Activated CD8-positive, alpha-beta memory T cell treated with anti-CD3 and anti-CD28 coated beads, Interleukin-2, amount 10 ng/mL, durations not matched to agents 7 days and 5 days (primary cell): ENCODE results near the gene COL1A1. TPM values are rescaled to one million over a fixed set of nuclear protein-coding genes. Genes with fewer than 3 reads are reported as not detected.

Experiments
- ATAC-seq: fragments of 150-1000 bp; cut with Tn5 transposase; one replicate; pipeline ENCODE4 v1.10.0; 2021; ENCODE audit warnings: moderate library complexity
- CTCF ChIA-PET: fragments of 350-600 bp; sonication (Branson Sonifier 250); formaldehyde crosslinking; loops from one replicate; lab custom pipeline; 2021; ENCODE audit warnings: antibody characterized with exemption; lab: Charles Lee
- DNase-seq: peaks from one replicate; pipeline ENCODE4 v3.0.0-alpha.2; 2020
- H3K27ac Mint-ChIP-seq: one replicate; pipeline ENCODE4 v1.8.0; 2021; ENCODE audit warnings: mild to moderate bottlenecking, mixed read lengths
- H3K27me3 Mint-ChIP-seq: one replicate; pipeline ENCODE4 v1.8.0; 2021; ENCODE audit warnings: mixed read lengths
- H3K36me3 Mint-ChIP-seq: one replicate; pipeline ENCODE4 v1.8.0; 2021; ENCODE audit warnings: mild to moderate bottlenecking, mixed read lengths
- H3K4me1 Mint-ChIP-seq: one replicate; pipeline ENCODE4 v1.8.0; 2021; ENCODE audit warnings: mixed read lengths
- H3K4me3 Mint-ChIP-seq: one replicate; pipeline ENCODE4 v1.8.0; 2021; ENCODE audit warnings: mild to moderate bottlenecking, moderate library complexity, mixed read lengths
- H3K9me3 Mint-ChIP-seq: one replicate; pipeline ENCODE4 v1.8.0; 2022; ENCODE audit warnings: low read depth, mixed read lengths
- total RNA-seq, 2 experiments: library from RNA; stranded (reverse); gene quantifications; one replicate each; pipeline ENCODE4 v1.2.3, GENCODE V29; 2021

The COL1A1 gene
- total RNA-seq, 2 experiments from 2014 or later, result 0.67 to 1.6 TPM

DNA sequence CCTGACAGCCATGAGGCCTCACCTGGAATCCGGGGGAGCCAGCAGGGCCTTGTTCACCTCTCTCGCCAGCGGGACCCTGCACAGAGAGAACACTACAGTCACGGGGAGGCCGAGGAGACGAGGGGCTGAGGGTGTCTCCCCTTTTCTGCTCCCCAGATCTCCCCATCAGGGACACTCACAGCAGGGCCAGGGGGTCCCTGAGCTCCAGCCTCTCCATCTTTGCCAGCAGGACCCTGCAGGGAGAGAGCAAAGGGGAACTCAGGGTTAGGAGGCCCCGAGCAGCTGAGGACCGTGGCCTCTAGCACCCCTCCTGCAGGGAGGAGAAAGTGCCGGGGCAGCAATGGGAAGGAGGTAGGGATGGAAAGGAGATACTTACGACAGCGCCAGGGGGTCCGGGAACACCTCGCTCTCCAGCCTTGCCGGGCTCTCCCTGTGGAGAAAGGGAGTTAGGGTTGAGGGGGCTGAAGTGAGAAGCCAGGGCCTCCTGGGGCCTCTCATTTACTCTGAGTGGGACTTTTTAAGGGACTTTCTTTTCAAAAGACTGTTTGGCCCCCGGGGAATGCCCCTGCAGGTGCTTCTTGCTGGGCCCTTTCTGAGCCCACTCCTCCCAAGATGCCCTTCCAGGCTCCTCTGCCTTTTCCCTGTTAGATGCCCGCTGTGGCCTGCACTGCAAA is 8.7 kb downstream of the COL1A1 start:
- ATAC-seq, result no peak
- Mint-ChIP-seq H3K4me1 (no peaks in the 10 kb centered on the region), H3K4me3 (no peak overlapping the region), H3K36me3 (no peaks in the 10 kb centered on the region), H3K27ac (no peak overlapping the region), H3K27me3 (peaks cover 9% of the 10 kb centered on the region), H3K9me3 (no peaks in the 10 kb centered on the region)
- CTCF ChIA-PET, result no interaction called here
- no peak for DNase-seq

DNA sequence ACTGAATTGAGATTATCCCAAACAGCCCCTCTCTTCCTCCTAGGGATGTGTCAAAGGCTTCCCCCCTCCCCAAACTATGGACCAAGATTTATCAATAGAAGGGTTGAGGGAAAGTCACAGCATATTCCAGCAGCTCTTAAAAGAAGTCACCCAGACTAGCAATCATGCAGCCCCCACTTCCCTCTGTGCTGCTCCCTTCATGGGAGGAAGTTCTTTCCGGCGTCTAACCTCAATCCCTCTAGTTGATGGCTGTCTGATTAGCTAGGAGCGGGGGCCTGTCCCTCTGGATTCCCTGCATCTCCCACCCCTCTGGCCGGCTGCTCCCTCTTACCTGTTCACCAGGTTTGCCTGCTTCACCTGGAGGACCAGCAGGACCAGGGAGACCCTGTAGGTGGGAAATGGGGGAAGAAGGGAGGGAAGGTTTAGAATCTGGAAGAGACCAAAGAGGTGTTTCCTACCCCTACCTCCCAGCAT is 9.2 kb downstream of the COL1A1 start:
- no peak for DNase-seq
- no peak overlapping the region for H3K27ac Mint-ChIP-seq
- peaks cover 4% of the 10 kb centered on the region for H3K27me3 Mint-ChIP-seq
- CTCF ChIA-PET, result interaction anchor here (0.5 to 1.0 kb wide), 2 partner anchors 23 to 294 kb away, joined by 5 read pairs; no protein-coding TSS in a partner anchor
- H3K9me3 Mint-ChIP-seq, result no peaks in the 10 kb centered on the region
- no peak for ATAC-seq
- H3K4me1 Mint-ChIP-seq, result no peaks in the 10 kb centered on the region
- no peak overlapping the region for H3K4me3 Mint-ChIP-seq
- no peaks in the 10 kb centered on the region for H3K36me3 Mint-ChIP-seq

DNA sequence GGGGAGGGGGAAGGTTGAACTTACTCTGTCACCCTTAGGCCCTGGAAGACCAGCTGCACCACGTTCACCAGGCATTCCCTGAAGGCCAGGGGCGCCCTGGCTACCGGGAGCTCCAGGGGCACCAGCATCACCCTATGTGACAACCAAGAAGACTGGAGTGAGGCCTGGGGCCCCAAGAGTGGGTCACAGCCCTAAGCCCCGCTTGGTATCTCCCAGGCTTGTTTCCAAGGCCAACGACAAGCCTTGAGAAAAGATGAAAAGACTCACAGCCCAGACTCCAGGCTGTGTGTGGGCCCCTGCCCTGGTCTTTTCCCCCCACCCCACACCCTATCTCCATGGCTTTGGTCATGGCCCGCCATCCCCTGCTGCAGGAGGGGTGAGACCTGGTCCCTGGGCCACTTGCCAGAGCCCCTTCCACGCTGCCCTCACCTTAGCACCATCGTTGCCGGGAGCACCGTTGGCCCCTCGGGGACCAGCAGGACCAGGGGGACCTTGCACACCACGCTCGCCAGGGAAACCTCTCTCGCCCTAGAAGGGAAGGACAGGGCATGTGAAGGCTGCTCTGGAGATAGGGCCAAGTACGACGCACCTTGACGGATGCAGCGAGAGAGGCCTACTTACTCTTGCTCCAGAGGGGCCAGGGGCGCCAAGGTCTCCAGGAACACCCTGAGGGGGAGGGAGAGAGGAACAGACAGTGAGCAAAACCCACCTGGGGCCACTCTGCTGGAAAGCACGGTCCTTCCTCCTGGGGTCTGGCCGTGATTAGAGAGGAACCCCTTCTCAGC is 9.9 kb downstream of the COL1A1 start:
- Mint-ChIP-seq H3K4me3 (no peak overlapping the region), H3K27me3 (no peaks in the 10 kb centered on the region)

DNA sequence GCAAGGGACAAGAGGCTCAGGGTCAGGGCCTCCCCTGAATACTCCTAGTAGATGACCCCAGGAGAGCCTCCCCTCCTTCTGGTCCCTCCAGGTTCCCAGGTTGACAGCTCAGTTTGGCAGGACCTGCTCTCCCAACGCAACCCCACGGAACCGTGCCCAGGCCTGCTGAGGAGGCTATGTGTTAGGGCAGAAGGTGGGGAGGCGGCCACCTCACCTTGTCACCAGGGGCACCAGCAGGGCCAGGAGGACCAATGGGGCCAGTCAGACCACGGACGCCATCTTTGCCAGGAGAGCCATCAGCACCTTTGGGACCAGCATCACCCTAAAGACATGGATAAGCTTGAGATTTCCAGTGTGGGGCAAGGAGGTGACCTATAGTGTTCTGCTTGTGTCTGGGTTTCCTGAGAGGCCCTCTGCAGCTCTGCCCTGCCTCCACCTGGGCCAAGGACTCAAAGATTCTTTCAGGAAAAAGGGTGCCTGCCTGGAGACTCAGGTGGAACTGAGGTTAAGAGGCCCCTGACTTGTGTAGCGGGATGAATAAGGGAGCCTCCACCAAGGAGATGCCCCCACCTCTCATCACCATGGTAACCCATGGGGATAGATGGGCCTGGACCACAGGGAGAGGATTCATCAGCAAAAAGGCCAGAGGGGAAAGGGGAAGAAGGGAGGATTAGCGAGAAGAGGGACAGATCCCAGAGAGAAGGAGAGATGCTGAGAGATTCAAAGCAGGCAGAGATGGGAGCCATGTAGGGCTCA is 10.7 kb downstream of the COL1A1 start:
- no peaks in the 10 kb centered on the region for H3K36me3 Mint-ChIP-seq
- H3K9me3 Mint-ChIP-seq, result no peaks in the 10 kb centered on the region
- no peak overlapping the region for H3K4me3 Mint-ChIP-seq
- no peaks in the 10 kb centered on the region for H3K4me1 Mint-ChIP-seq
- CTCF ChIA-PET, result interaction anchor here (1.0 to 1.5 kb wide), 5 partner anchors 10 to 97 kb away, joined by 3 to 5 read pairs (median 4); partner anchors contain the start of gene COL1A1
- DNase-seq, result no peak
- H3K27me3 Mint-ChIP-seq, result no peaks in the 10 kb centered on the region
- no peak for ATAC-seq
- H3K27ac Mint-ChIP-seq, result no peak overlapping the region

More for the DNA sequence above, 9.9 kb downstream of the COL1A1 start:
- no peaks in the 10 kb centered on the region for H3K9me3 Mint-ChIP-seq
- no peak for ATAC-seq
- no peaks in the 10 kb centered on the region for H3K4me1 Mint-ChIP-seq
- no peaks in the 10 kb centered on the region for H3K36me3 Mint-ChIP-seq
- CTCF ChIA-PET, result interaction anchor here (0.5 to 1.5 kb wide), 5 partner anchors 9 to 295 kb away, joined by 3 to 5 read pairs (median 5); partner anchors contain the start of gene COL1A1
- DNase-seq, result no peak
- H3K27ac Mint-ChIP-seq, result no peak overlapping the region

DNA sequence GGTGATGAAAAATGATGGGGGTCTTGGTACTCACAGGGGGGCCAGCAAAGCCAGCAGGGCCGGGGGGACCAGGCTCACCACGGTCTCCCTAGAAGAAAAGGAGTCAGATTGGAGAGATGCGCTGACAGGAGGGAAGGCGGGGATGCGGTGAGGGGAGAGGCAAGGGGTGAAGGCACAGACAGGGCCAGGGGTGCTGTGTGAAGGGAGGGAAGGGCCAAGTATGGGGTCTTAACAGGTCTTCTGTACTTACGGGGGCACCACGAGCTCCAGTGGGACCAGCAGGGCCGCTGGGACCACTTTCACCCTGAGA is 11.2 kb downstream of the COL1A1 start:
- DNase-seq (no peak), ATAC-seq (no peak)
- CTCF ChIA-PET, result interaction anchor here (1.0 to 1.5 kb wide), 4 partner anchors 10 to 96 kb away, joined by 3 to 5 read pairs (median 4); partner anchors contain the start of gene COL1A1
- Mint-ChIP-seq H3K4me1 (no peaks in the 10 kb centered on the region), H3K27me3 (no peaks in the 10 kb centered on the region), H3K4me3 (no peak overlapping the region), H3K9me3 (no peaks in the 10 kb centered on the region), H3K27ac (no peak overlapping the region), H3K36me3 (no peaks in the 10 kb centered on the region)

DNA sequence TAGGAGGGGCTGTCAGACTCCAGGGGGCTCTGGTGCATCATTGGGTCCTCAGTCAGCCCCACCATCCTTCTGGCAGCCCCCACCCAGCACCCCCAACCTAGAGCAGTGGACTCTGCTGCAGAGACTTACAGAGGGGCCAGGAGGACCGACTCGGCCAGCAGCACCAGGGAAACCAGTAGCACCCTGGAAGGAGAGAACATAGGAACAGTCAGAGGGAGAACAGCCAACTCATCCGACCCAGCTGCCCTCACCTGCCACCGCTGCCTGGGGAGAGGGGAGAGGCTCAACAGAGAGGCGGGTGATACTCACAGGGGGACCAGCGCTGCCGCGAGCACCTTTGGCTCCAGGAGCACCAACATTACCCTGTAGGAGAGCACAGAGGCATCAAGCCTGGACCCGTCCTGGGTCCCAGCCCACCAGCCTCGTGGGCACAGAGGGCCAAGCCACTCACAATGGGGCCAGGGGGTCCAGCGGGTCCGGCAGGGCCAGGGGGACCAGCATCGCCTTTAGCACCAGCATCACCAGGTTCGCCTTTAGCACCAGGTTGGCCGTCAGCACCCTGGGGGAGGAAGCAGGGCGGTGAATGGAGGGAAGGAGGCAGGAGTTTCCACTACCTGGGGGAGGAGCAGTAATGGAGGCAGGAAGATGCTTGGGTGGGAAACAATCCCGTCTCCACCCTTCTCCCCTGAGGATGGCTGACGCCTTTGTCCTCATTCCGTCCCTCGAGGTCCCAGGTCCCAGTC is 11.7 kb downstream of the COL1A1 start:
- Mint-ChIP-seq H3K36me3 (no peaks in the 10 kb centered on the region), H3K27ac (no peak overlapping the region), H3K4me1 (peaks cover under 1% of the 10 kb centered on the region), H3K9me3 (no peaks in the 10 kb centered on the region), H3K4me3 (no peak overlapping the region), H3K27me3 (no peaks in the 10 kb centered on the region)
- ATAC-seq, result no peak
- no peak for DNase-seq
- CTCF ChIA-PET, result interaction anchor here (1.0 to 1.2 kb wide), 2 partner anchors 20 kb away, joined by 3 read pairs; no protein-coding TSS in a partner anchor

DNA sequence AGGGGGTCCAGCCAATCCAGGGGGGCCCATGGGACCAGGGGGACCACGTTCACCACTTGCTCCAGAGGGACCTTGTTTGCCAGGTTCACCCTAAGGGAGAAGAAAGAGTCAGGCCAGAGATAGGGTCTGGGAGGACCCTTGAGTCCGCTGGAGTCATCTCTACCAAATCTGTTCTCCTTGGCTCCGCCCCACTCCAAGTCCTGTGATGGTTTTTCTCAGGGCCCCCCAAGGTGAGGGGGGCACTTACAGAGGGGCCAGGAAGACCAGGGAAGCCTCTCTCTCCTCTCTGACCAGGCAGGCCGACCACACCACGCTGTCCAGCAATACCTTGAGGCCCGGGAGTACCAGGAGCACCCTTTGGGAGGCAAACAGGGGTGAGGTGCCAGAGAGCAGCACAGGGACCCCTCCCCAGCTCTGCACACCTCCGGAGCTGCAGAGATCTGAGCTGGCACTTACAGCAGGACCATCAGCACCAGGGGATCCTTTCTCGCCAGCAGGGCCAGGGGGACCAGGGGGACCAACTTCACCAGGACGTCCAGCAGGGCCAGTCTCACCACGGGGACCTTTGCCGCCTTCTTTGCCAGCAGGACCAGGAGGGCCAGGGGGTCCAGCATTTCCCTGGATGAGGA is 12.4 kb downstream of the COL1A1 start:
- Mint-ChIP-seq H3K27ac (no peak overlapping the region), H3K4me1 (peaks cover 4% of the 10 kb centered on the region), H3K36me3 (no peaks in the 10 kb centered on the region), H3K4me3 (no peak overlapping the region), H3K9me3 (no peaks in the 10 kb centered on the region), H3K27me3 (no peaks in the 10 kb centered on the region)
- CTCF ChIA-PET, result interaction anchor here (1.0 to 1.1 kb wide), 2 partner anchors 12 to 19 kb away, joined by 3 to 4 read pairs; partner anchors contain the start of gene COL1A1
- ATAC-seq, result no peak
- DNase-seq, result no peak

DNA sequence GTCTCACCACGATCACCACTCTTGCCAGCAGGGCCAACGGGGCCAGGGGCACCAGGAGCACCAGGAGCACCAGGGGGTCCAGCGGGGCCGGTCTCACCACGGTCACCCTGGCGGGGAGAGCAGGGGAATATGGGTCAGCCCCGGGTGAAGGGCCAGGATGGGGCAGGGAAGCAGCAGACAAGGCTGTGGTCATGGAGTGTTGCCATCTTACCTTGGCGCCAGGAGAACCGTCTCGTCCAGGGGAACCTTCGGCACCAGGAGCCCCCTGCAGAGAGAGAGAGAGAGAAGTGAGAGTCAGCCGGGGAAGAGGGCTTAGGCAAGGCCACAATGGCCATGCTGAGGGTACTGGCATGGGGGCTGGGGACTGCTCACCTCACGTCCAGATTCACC is 12.9 kb downstream of the COL1A1 start:
- CTCF ChIA-PET, result interaction anchor here (1.0 to 1.4 kb wide), 6 partner anchors 8 to 50 kb away, joined by 3 to 6 read pairs (median 4); partner anchors contain the start of gene COL1A1
- Mint-ChIP-seq H3K9me3 (no peaks in the 10 kb centered on the region), H3K27ac (no peak overlapping the region), H3K4me1 (peaks cover 9% of the 10 kb centered on the region), H3K36me3 (no peaks in the 10 kb centered on the region), H3K27me3 (no peaks in the 10 kb centered on the region), H3K4me3 (no peak overlapping the region)
- ATAC-seq (no peak), DNase-seq (no peak)

DNA sequence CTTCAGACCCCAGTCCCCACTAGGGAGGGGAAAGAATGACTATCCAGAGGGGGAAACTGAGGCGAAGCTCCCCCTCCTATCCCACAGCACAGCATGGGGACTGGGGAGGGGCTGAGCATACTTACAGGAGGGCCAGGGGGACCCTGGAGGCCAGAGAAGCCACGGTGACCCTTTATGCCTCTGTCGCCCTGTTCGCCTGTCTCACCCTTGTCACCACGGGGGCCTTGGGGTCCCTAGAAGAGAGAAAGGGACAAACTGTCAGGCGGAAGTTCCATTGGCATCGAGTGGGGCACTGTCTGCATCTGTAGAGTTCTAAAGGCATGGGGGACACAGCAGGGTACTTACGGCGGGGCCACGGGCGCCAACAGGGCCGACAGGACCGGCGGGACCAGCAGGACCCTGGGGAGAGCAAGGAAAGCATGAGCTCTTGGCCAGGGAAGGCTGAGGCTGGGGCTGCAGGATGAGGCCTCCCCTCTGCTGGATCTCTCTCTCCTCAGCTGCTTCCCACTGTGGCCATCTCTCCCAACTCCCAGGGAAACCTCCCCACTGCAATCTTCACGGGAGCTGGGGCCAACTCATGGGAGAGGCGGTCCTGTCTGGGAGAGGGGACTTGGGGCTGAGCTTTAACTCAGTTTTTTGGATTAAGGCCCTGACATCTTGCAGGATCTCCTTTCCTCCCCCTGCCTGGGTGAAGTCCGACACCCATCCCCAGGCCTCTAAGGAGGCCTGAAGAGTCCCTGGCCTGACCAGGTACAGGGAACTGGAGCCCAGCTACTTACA is 13.5 kb downstream of the COL1A1 start:
- CTCF ChIA-PET, result interaction anchor here (1.0 to 1.4 kb wide), 5 partner anchors 8 to 49 kb away, joined by 3 to 6 read pairs (median 4); partner anchors contain the start of gene COL1A1
- no peak for ATAC-seq

DNA sequence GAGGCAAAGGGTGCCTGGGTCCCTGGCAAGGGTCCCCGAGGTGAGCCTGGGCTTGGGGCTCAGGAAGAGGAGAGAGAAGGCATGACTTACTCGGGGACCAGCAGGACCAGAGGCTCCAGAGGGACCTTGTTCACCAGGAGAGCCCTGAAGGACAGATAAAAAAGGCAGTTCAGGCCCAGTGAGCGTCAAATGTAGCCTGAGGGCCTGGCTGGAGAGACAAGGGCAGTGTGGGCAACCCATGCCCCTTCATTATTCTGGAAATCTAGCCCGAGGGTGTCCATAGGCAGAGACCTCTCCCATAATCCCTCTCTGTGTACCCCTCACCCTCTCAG is 14.1 kb downstream of the COL1A1 start:
- Mint-ChIP-seq H3K27ac (no peak overlapping the region), H3K36me3 (no peaks in the 10 kb centered on the region), H3K9me3 (no peaks in the 10 kb centered on the region), H3K27me3 (no peaks in the 10 kb centered on the region), H3K4me3 (no peak overlapping the region), H3K4me1 (peaks cover 17% of the 10 kb centered on the region)
- ATAC-seq (no peak), DNase-seq (no peak)
- CTCF ChIA-PET, result interaction anchor here (1.0 to 1.4 kb wide), 4 partner anchors 9 to 48 kb away, joined by 3 to 6 read pairs (median 4); no protein-coding TSS in a partner anchor

More for the DNA sequence above, 13.5 kb downstream of the COL1A1 start:
- H3K9me3 Mint-ChIP-seq, result no peaks in the 10 kb centered on the region
- no peak for DNase-seq
- H3K4me3 Mint-ChIP-seq, result no peak overlapping the region
- H3K27ac Mint-ChIP-seq, result no peak overlapping the region
- H3K36me3 Mint-ChIP-seq, result no peaks in the 10 kb centered on the region
- H3K27me3 Mint-ChIP-seq, result no peaks in the 10 kb centered on the region
- H3K4me1 Mint-ChIP-seq, result peaks cover 14% of the 10 kb centered on the region

DNA sequence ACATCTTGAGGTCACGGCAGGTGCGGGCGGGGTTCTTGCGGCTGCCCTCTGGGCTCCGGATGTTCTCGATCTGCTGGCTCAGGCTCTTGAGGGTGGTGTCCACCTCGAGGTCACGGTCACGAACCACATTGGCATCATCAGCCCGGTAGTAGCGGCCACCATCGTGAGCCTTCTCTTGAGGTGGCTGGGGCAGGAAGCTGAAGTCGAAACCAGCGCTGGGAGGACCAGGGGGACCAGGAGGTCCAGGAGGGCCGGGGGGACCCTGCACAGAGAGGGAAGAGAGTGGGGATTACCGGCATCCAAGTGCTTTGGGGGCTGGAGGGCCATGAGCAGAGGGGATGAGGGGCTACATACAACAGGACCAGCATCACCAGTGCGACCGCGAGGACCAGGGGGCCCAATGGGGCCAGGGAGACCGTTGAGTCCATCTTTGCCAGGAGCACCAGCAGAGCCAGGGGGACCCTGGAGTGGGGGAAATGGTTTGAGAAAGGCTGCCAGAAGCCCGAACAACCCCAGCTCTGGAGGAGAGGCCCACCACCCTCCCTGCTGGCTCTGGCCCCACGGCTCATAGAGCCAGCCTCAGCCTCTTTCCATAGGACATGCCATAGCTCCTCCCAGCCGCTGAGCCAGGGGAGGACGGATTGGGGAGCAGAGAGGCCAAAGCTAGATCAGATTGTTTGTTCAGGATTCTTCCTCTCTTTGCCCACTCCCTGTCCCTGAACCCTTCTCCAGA is 14.6 kb downstream of the COL1A1 start:
- no peak overlapping the region for H3K27ac Mint-ChIP-seq

More for the DNA sequence above, 14.6 kb downstream of the COL1A1 start:
- CTCF ChIA-PET, result interaction anchor here (1.4 kb wide), 1 partner anchor 10 kb away, joined by 4 read pairs; no protein-coding TSS in a partner anchor
- DNase-seq (no peak), ATAC-seq (no peak)
- H3K36me3 Mint-ChIP-seq, result no peaks in the 10 kb centered on the region
- H3K4me1 Mint-ChIP-seq, result peaks cover 17% of the 10 kb centered on the region
- no peak overlapping the region for H3K4me3 Mint-ChIP-seq
- H3K9me3 Mint-ChIP-seq, result no peaks in the 10 kb centered on the region
- no peaks in the 10 kb centered on the region for H3K27me3 Mint-ChIP-seq
